Tongue (tissue), 2 donors: ENCODE results near the gene U2AF1L4. TPM values are rescaled to one million over a fixed set of nuclear protein-coding genes. Genes with fewer than 3 reads are reported as not detected.
"Not testable (repeated sequence)": the region's sequence is repeated elsewhere in the genome, so short reads cannot be mapped to it uniquely, and the experiment has no call there.

Experiments used
- DNase-seq: peaks from one replicate; pipeline ENCODE4 v3.0.0-alpha.2; 2015
- total RNA-seq: library from RNA; depleted of rRNA; stranded (reverse); fragments of >200 nt; gene quantifications from one replicate; pipeline ENCODE4 v1.2.3, GENCODE V29; 2014

U2AF1L4 gene
- total RNA-seq, 1 donor from 2014 or later, result 11.3 TPM

GRCh38 chr19:35780717-35781116, 35.5 kb upstream of the U2AF1L4 start:
- DNase-seq, result no peak

- DNase-seq, result no peak
Observed at GRCh38 chr19:35780058-35780457, 34.8 kb upstream of the U2AF1L4 start.

DNA sequence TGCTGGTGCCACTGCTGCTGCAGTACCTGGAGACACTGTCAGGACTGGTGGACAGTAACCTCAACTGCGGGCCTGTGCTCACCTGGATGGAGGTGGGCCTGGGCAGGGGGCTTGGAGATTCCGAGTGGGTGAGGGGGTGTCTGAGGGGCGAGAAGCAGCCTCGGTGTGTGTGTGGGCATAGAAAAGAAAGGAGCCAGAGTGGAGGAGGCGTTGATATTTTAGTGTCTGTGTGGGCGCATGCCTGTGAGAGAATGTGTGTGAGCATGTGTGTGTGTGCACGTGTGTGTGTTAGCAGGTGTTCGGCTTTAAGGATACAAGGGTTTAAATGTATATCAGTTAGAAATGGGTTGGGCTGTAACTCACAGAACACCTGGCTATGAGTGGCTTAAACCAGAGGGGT, 33.8 kb upstream of the U2AF1L4 start:
- DNase-seq, result no peak

DNA sequence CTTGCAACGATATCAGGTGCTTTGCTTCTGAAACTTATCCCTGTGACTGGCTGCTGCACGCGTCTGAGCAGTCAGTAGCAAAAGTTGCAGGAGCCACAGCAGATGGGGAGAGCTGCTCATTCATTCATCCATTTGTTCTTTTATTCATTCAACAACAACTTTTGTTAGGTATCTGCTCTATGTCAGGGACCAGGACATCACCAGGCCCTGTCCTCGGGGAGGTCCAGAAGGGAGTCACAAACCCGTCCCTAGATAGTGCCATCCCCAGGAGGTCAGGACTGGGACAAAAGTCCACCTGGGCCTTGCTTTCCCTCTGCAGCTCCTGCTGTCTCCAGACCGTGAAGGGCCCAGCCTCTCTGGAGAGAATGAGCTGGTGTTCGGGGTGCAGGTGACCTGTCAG, 32.7 kb upstream of the U2AF1L4 start:
- DNase-seq, result no peak

DNA sequence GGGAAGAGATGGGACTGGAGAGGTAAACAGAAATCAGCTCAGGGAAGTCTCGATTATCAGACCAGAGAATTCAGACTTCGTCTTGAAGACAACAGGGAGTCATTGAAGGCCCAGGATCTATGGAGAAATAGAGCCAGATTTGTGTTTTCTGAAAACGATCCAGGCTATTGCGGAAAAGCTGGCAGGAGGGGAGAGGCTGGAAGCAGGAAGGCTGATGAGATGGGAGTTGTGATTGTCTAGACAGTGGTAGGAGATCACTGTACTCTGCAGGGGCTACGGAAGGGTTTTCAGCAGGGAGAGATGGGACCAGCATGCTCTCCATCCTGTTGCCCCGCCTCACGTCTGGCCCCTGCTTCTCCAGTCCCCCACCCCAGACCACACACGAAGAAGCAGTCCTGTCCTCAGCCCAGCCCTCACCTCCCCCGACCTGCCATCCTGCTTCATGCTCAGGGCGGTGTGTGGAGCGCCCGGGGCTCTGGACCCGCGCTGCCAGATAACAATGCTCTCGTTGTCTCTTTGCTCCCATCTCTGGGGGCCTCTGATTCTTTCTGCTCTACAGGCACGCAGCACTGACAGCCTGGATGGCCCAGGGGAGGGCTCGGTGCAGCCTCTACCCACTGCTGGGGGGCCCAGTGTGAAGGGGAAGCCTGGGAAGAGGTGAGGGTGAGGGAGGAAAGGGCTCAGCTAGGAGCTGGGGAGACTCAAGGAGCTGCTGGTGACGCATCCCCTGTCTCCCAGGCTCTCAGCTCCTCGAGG, 32.0 kb upstream of the U2AF1L4 start:
- DNase-seq, result no peak

- no peak for DNase-seq
Observed at GRCh38 chr19:35776102-35776788, 31.0 kb upstream of the U2AF1L4 start.

- peak; percentile 99 for DNase-seq
Observed at GRCh38 chr19:35775298-35776101, 30.3 kb upstream of the U2AF1L4 start, which contains the start of gene ARHGAP33. ARHGAP33 (plus strand) TSS chr19:35775564; CDS start chr19:35775659, 95 bp downstream.

DNA sequence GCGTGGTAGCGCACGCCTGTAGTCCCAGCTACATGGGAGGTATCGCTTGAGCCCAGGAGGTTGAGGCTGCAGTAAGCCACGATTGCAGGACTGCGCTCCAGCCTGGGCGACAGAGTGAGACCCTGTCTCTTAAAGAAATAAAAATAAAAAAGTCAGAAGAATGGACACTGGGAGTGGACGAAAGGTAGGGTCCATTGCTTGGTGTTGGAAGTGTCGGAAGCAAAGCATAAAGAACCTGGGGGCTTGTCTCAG, 29.8 kb upstream of the U2AF1L4 start:
- no peak for DNase-seq

DNA sequence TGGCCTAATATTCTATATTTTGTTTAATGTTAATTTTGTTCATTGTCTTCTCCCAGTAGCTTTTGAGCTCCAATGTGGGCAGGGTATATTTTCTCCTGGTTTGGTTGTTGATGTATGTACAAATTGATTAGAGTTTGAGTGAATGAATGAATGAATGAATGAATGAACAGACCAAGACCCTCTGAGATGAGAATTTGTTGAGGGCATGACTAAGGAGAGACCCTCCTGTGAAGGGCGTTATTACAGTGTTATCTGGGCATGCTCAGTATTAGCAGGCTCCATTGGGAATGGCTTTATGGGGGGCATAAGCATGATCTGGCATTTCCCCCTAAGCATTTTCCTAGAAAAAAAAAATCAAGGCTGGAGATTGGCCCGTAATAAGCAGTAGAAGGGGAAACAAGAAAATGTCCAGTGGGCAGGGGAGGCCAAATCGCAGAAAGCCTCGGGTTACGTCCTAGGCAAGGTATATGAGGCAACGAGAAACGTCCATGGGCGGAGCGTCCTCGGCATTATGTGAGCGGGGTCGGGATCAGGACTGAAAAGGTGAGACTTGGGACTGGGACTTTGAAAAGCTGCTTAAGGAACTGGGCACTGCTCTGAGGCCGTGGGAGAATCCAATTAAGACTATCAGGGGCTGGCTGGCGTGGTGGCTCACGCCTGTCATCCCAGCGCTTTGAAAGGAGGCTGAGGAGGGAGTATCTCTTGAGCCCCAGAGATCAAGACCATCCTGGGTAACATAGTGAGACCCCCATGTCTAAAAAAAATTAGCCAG, 29.2 kb upstream of the U2AF1L4 start:
- DNase-seq, result no peak

- DNase-seq, result no peak
Observed at GRCh38 chr19:35773020-35773806, 28.0 kb upstream of the U2AF1L4 start.

GRCh38 chr19:35772362-35772761, 27.1 kb upstream of the U2AF1L4 start:
- not testable (repeated sequence) for DNase-seq

GRCh38 chr19:35768082-35768421, 22.8 kb upstream of the U2AF1L4 start:
- no peak for DNase-seq

GRCh38 chr19:35767288-35768081, 22.3 kb upstream of the U2AF1L4 start:
- DNase-seq, result peak; percentile 47

DNA sequence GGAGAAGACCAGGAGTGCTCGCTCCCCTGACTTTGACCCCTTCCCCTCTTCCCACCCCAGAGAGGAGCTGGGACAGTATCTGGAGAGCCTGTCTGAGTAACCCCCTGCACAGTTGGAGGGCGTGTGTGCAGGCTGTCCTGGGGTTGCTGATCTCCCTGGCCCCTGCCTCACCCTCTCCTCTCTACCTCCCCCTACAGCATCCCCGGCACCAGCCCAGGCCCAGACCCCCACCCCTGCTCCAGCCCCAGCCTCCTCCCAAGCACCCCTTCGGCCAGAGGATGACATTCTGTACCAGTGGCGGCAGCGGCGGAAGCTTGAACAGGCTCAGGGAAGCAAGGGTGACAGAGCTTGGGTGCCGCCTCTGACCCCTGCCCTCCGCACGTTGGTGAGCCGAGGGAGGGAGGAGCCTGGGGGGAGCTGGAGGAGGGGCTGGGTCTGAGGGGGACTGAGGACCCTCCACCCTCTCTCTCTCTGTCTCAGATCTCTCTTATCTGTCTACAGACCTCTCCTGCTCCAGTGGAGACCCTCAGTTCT, 21.4 kb upstream of the U2AF1L4 start:
- no peak for DNase-seq

DNA sequence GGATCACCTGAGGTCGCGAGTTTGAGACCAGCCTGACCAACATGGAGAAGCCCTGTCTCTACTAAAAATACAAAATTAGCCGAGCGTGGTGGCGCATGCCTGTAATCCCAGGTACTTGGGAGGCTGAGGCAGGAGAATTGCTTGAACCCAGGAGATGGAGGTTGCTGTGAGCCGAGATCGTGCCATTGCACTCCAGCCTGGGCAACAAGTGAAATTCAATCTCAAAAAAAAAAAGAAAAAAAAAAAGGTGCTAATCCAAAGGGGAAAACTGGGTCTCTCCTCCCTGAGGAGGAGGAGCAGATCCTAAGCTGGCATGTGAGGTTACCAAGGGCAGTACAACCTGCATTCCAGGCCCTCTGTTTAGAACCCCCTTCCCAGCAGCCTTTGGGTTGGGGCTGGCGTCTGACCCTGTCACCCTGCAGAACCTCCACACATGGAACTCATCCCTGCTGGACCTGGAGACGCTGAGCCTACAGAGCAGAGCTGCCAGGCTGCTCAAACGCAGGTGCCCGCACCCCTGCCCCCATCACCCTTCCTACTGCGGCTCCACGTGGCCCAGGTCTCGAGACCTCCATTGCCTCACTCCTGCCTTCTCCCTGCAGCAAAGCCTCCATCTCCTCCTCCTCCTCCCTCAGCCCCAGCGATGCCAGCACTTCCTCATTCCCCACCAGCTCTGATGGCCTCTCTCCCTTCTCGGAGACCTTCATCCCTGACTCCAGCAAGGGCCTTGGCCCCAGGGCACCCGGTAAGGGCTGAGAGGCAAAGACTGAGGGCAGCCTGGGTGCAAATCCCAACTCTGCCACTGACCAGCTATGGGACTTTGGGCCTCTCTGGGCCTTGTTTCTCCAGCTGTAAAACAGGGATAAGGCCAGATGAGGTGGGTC, 19.5 kb upstream of the U2AF1L4 start:
- no peak for DNase-seq

GRCh38 chr19:35760711-35761349, 15.6 kb upstream of the U2AF1L4 start:
- DNase-seq, result no peak

- no peak for DNase-seq
Observed at GRCh38 chr19:35759697-35760096, 14.5 kb upstream of the U2AF1L4 start.

- DNase-seq, result peak; percentile 100
Observed at GRCh38 chr19:35757749-35758608, 12.8 kb upstream of the U2AF1L4 start, which contains the start of gene PROSER3. PROSER3 (plus strand) TSS chr19:35758176; CDS start chr19:35758216, 40 bp downstream.
